Measurements from ENCODE around the gene AP1M1. TPM values are rescaled to one million over a fixed set of nuclear protein-coding genes. Genes with fewer than 3 reads are reported as not detected.

The AP1M1 gene
- polyA plus RNA-seq, 2 donors = 16.7 to 29.9 TPM

DNA sequence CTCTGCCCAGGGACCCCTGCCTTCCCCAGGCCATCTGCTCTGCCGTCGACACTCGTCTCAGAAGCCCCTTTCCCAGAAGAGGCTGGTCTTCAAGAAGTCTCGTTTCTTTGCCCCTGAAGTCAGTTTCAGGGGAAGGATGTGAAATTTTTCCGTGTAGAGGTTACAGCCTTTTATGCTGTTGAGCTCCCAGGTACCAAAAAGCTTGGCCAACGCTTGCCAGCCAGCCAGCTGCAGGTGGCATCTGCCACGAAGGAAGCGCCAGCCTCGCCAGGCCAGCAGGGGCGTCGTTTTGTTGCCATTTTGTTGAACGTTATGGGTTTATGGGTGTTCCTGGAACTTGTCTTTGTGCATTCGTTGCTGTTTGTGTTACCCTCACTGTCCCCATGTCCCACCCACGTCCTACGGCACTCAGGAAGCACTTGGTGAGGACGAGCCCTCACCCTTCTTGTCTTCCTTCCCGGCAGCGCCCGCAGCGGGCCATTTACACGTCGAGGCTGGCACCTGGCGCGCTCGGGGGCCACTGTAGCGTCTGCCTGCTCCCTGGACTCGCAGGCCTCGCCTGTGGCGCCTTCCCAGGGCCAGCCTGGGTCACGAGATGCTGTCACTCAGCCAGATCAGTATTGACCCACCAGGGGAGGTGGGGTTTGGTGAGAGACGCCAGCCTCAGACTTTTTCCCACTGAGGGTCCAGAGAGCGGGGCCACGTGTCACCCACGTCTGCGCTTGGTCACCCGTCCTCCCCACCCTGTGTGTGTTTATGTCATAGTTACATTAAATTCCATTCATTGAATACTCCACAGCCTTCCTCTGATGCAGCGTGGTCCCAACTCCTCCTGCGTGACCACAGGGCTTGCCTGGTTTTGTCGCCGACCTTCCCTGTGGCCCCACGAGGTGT lies 37.1 kb downstream of the AP1M1 start:
- Histone ChIP-seq H3K4me1 (ENCODE audit: control insufficient read depth in 2 of 2, insufficient read depth in 2 of 2, low read length in 1 of 2) (no peaks in the 10 kb centered on the region), H3K27ac (ENCODE audit: low read depth in 2 of 2, low read length in 1 of 2) (no peak overlapping the region), H3K36me3 (ENCODE audit: control insufficient read depth in 2 of 2, insufficient read depth in 2 of 2, low read length in 1 of 2) (peaks cover 5 to 35% of the 10 kb centered on the region in 2 donors), H3K4me3 (ENCODE audit: low read depth in 1 of 2, low read length in 2 of 2) (no peak overlapping the region), H3K9me3 (ENCODE audit: control insufficient read depth in 2 of 2, insufficient read depth in 1 of 2, low read depth in 1 of 2, low read length in 1 of 2) (no peaks in the 10 kb centered on the region), H3K27me3 (ENCODE audit: control insufficient read depth in 1 of 2, insufficient read depth in 2 of 2, low read length in 2 of 2) (no peaks in the 10 kb centered on the region)
- WGBS, 2 donors = 90 to 92% methylated on average over 41 of the region's 41 CpGs

DNA sequence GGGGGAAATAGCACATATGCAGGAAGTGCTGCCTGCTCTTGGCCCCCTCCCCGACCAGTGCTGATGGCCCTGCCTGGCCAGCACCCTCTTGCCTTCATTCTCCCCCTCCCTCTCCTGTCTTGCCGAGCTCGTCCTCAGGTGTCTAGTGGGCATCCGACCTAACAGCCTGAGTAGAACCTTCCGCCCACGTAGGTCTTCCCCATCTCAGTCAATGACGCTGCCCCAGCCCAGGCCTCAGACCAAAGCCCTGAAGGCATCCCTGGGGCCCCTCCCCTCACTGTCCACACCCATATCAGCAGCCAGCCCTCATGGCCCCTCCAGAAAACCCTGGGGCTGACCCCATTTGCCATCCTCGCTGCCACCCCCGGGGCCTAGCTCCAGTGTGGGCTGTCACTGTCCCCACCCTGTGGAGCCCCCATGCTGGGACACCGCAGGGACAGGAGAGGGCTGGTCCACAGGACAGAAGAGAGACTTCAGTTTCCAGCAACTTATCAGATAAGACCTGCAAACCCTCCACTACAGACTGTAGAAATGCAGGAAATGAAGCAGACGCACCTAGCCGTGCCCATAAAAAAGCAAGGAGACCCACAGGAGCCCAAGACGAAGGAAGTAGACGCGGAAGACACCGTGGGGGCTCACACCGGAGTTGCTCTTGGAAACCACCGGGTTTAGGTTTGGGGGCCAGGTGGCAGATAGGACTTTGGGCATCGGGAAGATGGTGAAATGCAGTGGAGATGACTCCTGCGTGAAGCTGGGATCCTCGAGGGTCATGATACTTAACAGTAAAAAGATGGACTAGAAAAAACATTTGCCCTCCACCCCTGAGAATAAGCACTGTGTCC lies 38.3 kb downstream of the AP1M1 start:
- no peaks in the 10 kb centered on the region for H3K9me3 ChIP-seq (ENCODE audit: control insufficient read depth in 2 of 2, insufficient read depth in 1 of 2, low read depth in 1 of 2, low read length in 1 of 2)
- no peaks in the 10 kb centered on the region for H3K27me3 ChIP-seq (ENCODE audit: control insufficient read depth in 1 of 2, insufficient read depth in 2 of 2, low read length in 2 of 2)
- WGBS, 2 donors = 89 to 91% methylated on average over 21 of the region's 21 CpGs
- no peaks in the 10 kb centered on the region for H3K4me1 ChIP-seq (ENCODE audit: control insufficient read depth in 2 of 2, insufficient read depth in 2 of 2, low read length in 1 of 2)
- no peak overlapping the region for H3K27ac ChIP-seq (ENCODE audit: low read depth in 2 of 2, low read length in 1 of 2)
- H3K36me3 ChIP-seq (ENCODE audit: control insufficient read depth in 2 of 2, insufficient read depth in 2 of 2, low read length in 1 of 2) = peaks cover 5 to 35% of the 10 kb centered on the region in 2 donors
- H3K4me3 ChIP-seq (ENCODE audit: low read depth in 1 of 2, low read length in 2 of 2) = no peak overlapping the region

DNA sequence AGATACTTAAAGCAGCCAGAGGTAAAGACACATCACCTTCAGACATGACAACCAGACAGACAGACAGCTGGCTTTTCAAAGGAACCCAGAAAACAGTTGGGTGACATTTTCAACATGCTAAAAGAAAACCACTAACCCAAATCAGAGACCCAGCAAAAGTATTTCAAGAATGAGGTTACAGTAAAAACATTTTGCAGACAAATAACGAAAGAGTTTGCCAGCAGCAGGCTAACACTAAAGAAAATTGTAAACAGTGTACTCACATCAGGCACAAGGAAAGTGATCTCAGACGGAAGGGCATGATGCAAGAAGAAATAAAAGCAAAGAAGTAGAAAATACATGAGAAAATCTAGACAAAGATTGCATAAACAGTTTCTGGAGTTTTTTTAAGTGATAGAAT lies 46.4 kb downstream of the AP1M1 start:
- H3K27ac ChIP-seq (ENCODE audit: low read depth in 2 of 2, low read length in 1 of 2) = no peak overlapping the region
- WGBS, 2 donors = 28 to 40% methylated on average over 2 of the region's 2 CpGs
- no peaks in the 10 kb centered on the region for H3K9me3 ChIP-seq (ENCODE audit: control insufficient read depth in 2 of 2, insufficient read depth in 1 of 2, low read depth in 1 of 2, low read length in 1 of 2)
- no peak overlapping the region for H3K4me3 ChIP-seq (ENCODE audit: low read depth in 1 of 2, low read length in 2 of 2)
- H3K4me1 ChIP-seq (ENCODE audit: control insufficient read depth in 2 of 2, insufficient read depth in 2 of 2, low read length in 1 of 2) = no peaks in the 10 kb centered on the region
- no peaks in the 10 kb centered on the region for H3K36me3 ChIP-seq (ENCODE audit: control insufficient read depth in 2 of 2, insufficient read depth in 2 of 2, low read length in 1 of 2)
- H3K27me3 ChIP-seq (ENCODE audit: control insufficient read depth in 1 of 2, insufficient read depth in 2 of 2, low read length in 2 of 2) = no peaks in the 10 kb centered on the region

DNA sequence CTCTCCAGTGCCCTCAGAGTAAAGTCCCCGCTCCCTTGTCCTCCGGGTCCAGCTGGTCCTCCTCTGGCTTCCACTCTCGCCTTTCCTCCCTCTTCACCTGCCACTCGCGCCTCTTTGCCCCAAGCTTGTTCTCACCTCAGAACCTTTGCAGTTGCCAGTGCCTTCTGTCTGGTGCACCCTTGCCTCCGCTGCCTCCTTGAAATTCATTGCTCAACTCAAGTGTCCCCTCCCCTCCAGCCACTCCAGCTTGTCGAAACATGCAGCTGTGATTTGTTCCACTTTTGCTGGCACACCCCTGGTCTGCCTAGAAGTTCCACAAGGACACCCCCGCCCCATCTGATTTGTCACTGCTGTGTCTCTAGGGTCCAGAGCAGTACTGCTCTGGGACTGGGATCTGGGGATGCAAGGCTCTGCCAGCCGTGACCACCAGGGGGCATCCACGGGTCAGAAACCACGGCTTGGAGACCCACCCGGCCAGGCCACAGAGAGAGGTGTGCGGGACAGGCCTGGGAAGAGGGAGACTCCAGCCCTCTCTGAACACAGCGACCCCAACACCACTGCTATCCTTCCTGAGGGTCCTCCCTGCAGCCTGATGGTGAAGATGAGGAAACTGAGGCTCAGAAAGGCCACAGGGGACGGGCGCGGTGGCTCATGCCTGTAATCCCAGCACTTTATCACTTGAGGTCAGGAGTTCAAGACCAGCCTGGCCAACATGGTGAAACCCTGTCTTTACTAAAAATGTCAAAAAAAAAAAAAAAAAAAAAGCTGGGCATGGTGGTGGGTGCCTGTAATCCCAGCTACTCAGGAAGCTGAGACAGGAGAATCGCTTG lies 49.9 kb downstream of the AP1M1 start:
- H3K4me1 ChIP-seq (ENCODE audit: control insufficient read depth in 2 of 2, insufficient read depth in 2 of 2, low read length in 1 of 2) = no peaks in the 10 kb centered on the region
- no peaks in the 10 kb centered on the region for H3K27me3 ChIP-seq (ENCODE audit: control insufficient read depth in 1 of 2, insufficient read depth in 2 of 2, low read length in 2 of 2)
- 37 to 38% methylated on average over 18 of the region's 18 CpGs for WGBS, 2 donors
- H3K9me3 ChIP-seq (ENCODE audit: control insufficient read depth in 2 of 2, insufficient read depth in 1 of 2, low read depth in 1 of 2, low read length in 1 of 2) = no peaks in the 10 kb centered on the region
- no peak overlapping the region for H3K27ac ChIP-seq (ENCODE audit: low read depth in 2 of 2, low read length in 1 of 2)
- H3K36me3 ChIP-seq (ENCODE audit: control insufficient read depth in 2 of 2, insufficient read depth in 2 of 2, low read length in 1 of 2) = no peaks in the 10 kb centered on the region
- no peak overlapping the region for H3K4me3 ChIP-seq (ENCODE audit: low read depth in 1 of 2, low read length in 2 of 2)

DNA sequence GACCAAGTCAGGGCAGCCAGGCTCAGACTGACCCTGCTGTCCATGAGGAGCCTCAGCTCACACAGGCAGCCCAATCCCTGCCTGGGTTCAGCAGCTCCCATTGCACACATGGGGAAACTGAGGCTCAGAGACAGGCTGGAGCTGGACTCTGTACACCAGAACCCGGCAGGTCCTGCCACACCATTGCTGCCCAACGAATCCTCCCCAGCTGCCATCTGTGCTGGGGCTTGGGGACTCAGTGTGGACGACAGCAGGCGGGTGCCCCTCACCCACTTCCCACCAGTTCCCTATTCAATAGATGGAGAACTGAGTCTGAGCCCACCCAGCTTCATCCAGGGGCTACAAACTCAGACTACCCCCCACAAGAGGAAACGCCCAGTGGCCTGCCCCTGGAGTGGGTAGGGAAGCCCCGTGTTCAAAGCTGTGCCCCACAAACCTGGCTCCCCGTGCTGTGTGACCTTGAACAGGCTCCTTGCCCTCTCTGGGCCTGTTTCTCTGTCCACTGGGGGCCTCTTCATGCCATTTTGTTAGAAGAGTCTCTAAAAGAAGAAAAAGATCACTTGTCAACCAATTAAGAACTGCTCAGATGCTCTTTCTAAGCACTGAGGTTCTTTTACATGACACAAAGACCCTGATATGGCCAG lies 50.8 kb downstream of the AP1M1 start:
- 79 to 82% methylated on average over 7 of the region's 7 CpGs for WGBS, 2 donors

DNA sequence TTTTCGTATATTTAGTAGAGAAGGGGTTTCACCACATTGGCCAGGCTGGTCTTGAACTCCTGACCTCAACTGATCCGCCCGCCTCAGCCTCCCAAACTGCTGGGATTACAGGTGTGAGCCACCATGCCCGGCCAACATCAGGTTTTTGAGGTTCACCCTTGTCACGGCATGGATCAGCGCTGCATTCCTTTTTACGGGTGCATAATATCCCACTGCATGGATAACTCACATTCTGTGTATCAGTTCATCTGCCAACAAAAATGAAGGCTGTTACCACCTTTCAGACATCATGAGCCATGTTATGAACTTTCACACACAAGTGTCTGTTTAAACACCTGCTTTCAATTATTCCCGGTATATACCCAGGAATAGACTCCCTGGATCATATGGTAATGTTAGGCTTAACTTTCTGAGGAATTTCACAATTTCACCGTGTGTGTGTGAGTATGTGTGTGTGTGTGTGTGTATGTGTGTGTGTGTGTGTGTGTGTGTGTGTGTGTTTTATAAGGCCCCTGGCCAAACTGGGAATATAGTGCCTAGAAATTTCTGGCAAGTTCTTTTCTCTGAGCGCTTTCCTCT lies 52.2 kb downstream of the AP1M1 start:
- Histone ChIP-seq H3K36me3 (ENCODE audit: control insufficient read depth in 2 of 2, insufficient read depth in 2 of 2, low read length in 1 of 2) (no peaks in the 10 kb centered on the region), H3K9me3 (ENCODE audit: control insufficient read depth in 2 of 2, insufficient read depth in 1 of 2, low read depth in 1 of 2, low read length in 1 of 2) (no peaks in the 10 kb centered on the region), H3K27me3 (ENCODE audit: control insufficient read depth in 1 of 2, insufficient read depth in 2 of 2, low read length in 2 of 2) (no peaks in the 10 kb centered on the region), H3K27ac (ENCODE audit: low read depth in 2 of 2, low read length in 1 of 2) (no peak overlapping the region), H3K4me3 (ENCODE audit: low read depth in 1 of 2, low read length in 2 of 2) (no peak overlapping the region), H3K4me1 (ENCODE audit: control insufficient read depth in 2 of 2, insufficient read depth in 2 of 2, low read length in 1 of 2) (peaks cover 0 to 3% of the 10 kb centered on the region in 2 donors)
- WGBS, 2 donors = 87 to 88% methylated on average over 10 of the region's 10 CpGs

More for the DNA sequence above, 50.8 kb downstream of the AP1M1 start:
- Histone ChIP-seq H3K27me3 (ENCODE audit: control insufficient read depth in 1 of 2, insufficient read depth in 2 of 2, low read length in 2 of 2) (no peaks in the 10 kb centered on the region), H3K4me3 (ENCODE audit: low read depth in 1 of 2, low read length in 2 of 2) (no peak overlapping the region), H3K36me3 (ENCODE audit: control insufficient read depth in 2 of 2, insufficient read depth in 2 of 2, low read length in 1 of 2) (no peaks in the 10 kb centered on the region), H3K4me1 (ENCODE audit: control insufficient read depth in 2 of 2, insufficient read depth in 2 of 2, low read length in 1 of 2) (no peaks in the 10 kb centered on the region), H3K9me3 (ENCODE audit: control insufficient read depth in 2 of 2, insufficient read depth in 1 of 2, low read depth in 1 of 2, low read length in 1 of 2) (no peaks in the 10 kb centered on the region), H3K27ac (ENCODE audit: low read depth in 2 of 2, low read length in 1 of 2) (no peak overlapping the region)

DNA sequence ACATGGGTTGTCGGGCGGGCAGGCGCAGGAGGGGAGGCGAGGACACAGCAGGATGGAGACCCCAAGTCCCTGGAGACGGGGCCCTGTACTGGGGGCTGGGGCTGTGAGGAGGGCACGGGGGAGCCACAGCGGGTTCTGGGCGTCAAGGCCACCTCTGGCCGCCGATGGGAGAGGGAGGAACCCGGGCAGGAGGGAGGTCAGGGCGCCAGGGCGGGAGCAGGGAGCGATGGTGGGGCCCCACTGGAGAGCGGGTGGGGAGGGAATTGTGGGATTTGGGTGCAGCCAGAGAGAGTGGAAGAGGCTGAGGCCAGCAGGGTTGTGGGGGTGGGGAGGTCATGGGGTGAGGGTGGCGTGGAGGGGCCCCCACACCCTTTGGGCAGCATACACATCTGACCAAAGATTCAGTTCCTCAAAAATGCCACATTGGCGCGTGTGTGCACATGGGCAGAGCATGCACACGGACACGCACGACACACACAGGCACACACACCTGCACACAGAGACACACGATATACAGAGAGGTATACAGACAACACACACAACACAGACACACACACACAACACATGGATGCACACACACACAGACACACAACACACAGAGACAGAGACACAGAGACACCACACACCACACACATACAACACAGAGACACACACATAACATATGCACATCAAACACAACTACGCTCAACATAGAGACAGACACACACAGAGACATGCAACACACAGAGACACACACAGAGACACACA lies 54.9 kb downstream of the AP1M1 start:
- no peaks in the 10 kb centered on the region for H3K9me3 ChIP-seq (ENCODE audit: control insufficient read depth in 2 of 2, insufficient read depth in 1 of 2, low read depth in 1 of 2, low read length in 1 of 2)
- 79 to 82% methylated on average over 23 of the region's 23 CpGs for WGBS, 2 donors
- no peaks in the 10 kb centered on the region for H3K27me3 ChIP-seq (ENCODE audit: control insufficient read depth in 1 of 2, insufficient read depth in 2 of 2, low read length in 2 of 2)
- no peak overlapping the region for H3K4me3 ChIP-seq (ENCODE audit: low read depth in 1 of 2, low read length in 2 of 2)
- H3K27ac ChIP-seq (ENCODE audit: low read depth in 2 of 2, low read length in 1 of 2) = no peak overlapping the region
- H3K4me1 ChIP-seq (ENCODE audit: control insufficient read depth in 2 of 2, insufficient read depth in 2 of 2, low read length in 1 of 2) = peaks cover 0 to 3% of the 10 kb centered on the region in 2 donors
- no peaks in the 10 kb centered on the region for H3K36me3 ChIP-seq (ENCODE audit: control insufficient read depth in 2 of 2, insufficient read depth in 2 of 2, low read length in 1 of 2)

DNA sequence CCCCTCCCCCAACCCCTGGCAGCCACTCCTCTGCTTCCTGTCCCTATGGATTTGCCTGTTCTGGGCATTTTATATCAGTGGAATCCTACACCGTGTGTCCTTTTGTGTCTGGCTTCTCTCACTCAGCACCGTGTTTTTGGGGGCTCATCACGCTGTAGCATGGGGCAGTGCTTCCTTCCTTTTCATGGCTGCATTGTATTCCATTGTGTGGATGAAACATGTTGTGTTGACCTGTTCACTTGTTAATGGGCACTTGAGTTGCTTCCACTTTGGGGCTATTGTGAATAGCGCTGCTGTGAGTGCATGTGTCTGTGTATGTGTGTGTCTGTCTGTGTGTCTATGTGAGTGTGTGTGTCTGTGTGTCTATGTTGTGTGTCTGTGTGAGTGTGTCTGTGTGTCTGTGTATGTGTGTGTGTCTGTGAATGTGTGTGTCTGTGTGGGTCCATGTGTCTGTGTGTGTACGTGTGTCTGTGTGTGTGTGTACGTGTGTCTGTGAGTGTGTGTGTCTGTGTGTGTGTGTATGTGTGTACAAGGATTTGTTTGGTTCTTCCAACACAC lies 57.2 kb downstream of the AP1M1 start:
- H3K9me3 ChIP-seq (ENCODE audit: control insufficient read depth in 2 of 2, insufficient read depth in 1 of 2, low read depth in 1 of 2, low read length in 1 of 2) = no peaks in the 10 kb centered on the region
- no peaks in the 10 kb centered on the region for H3K27me3 ChIP-seq (ENCODE audit: control insufficient read depth in 1 of 2, insufficient read depth in 2 of 2, low read length in 2 of 2)
- no peak overlapping the region for H3K27ac ChIP-seq (ENCODE audit: low read depth in 2 of 2, low read length in 1 of 2)
- H3K4me1 ChIP-seq (ENCODE audit: control insufficient read depth in 2 of 2, insufficient read depth in 2 of 2, low read length in 1 of 2) = peaks cover 3% of the 10 kb centered on the region in 2 donors
- no peak overlapping the region for H3K4me3 ChIP-seq (ENCODE audit: low read depth in 1 of 2, low read length in 2 of 2)
- 89 to 90% methylated on average over 6 of the region's 6 CpGs for WGBS, 2 donors
- no peaks in the 10 kb centered on the region for H3K36me3 ChIP-seq (ENCODE audit: control insufficient read depth in 2 of 2, insufficient read depth in 2 of 2, low read length in 1 of 2)
